T-cell (primary cell): ENCODE results near the gene TMEM33. TPM values are rescaled to one million over a fixed set of nuclear protein-coding genes. Genes with fewer than 3 reads are reported as not detected.
"Not testable (repeated sequence)": the region's sequence is repeated elsewhere in the genome, so short reads cannot be mapped to it uniquely, and the experiment has no call there.

Experiments used
- ATAC-seq, 4 experiments: fragments of 200-7000 bp in 3 of 4; fragments of 150-1000 bp in 1 of 4; cut with Tn5 transposase; replicated peaks in 1 of 4; 1 replicate in 3 of 4; 2 replicates in 1 of 4; pipeline ENCODE4 v1.10.0; 2021; ENCODE audit warnings: moderate library complexity in 3 of 4, mild to moderate bottlenecking in 2 of 4, moderate number of reproducible peaks in 1 of 4
- CTCF ChIA-PET, 2 donors: fragments of 300-600 bp; sonication (Branson Sonifier 250); formaldehyde crosslinking; loops; one replicate each; lab custom pipeline; 2022; ENCODE audit warnings: antibody characterized with exemption in 2 of 2; lab: Charles Lee
- POLR2A ChIA-PET, 2 donors: fragments of 300-600 bp; sonication (Branson Sonifier 250); formaldehyde crosslinking; loops; one replicate each; lab custom pipeline; 2022; ENCODE audit warnings: antibody characterized with exemption in 2 of 2; lab: Charles Lee
- DNase-seq, 35 experiments: peaks; one replicate each; pipeline versions ENCODE4 v3.0.0 to v3.0.0-alpha.2; 2013 to 2023
- H3K27ac ChIP-seq: one replicate; pipeline ENCODE4 v1.5.1; 2013; ENCODE audit warnings: low read length
- H3K27me3 ChIP-seq, 2 experiments: replicated peaks in 1 of 2; 1 replicate in 1 of 2; 2 replicates in 1 of 2; pipeline versions ENCODE4 v1.6.1 to v1.7.0; 2013; ENCODE audit warnings: low read length in 1 of 2, mixed read lengths in 1 of 2; ENCODE audit not compliant: control insufficient read depth in 2 of 2, insufficient read depth in 2 of 2; ENCODE audit errors: extremely low read depth in 1 of 2
- H3K36me3 ChIP-seq, 2 donors: 1 replicate in 1 of 2; 2 replicates in 1 of 2; pipeline versions ENCODE4 v1.6.1 to v1.7.0; 2013; ENCODE audit warnings: low read length in 1 of 2; ENCODE audit not compliant: control insufficient read depth in 2 of 2, insufficient read depth in 1 of 2; ENCODE audit errors: extremely low read depth in 1 of 2
- H3K4me1 ChIP-seq, 2 experiments: 1 replicate in 1 of 2; 2 replicates in 1 of 2; pipeline versions ENCODE4 v1.6.1 to v1.7.0; 2013; ENCODE audit warnings: low read length in 2 of 2, mixed read lengths in 1 of 2; ENCODE audit not compliant: insufficient read depth in 2 of 2, control insufficient read depth in 1 of 2; ENCODE audit errors: extremely low read depth in 1 of 2
- H3K4me3 ChIP-seq, 2 donors: 1 replicate in 1 of 2; 2 replicates in 1 of 2; pipeline versions ENCODE4 v1.5.1 to v1.7.0; 2013; ENCODE audit warnings: mild to moderate bottlenecking in 2 of 2, low read length in 1 of 2, moderate library complexity in 1 of 2; ENCODE audit not compliant: control insufficient read depth in 1 of 2; ENCODE audit errors: extremely low read depth in 1 of 2
- H3K9me3 ChIP-seq: 2 replicates; pipeline ENCODE4 v1.7.0; 2013
- H3K27ac Mint-ChIP-seq, 2 donors: one replicate each; pipeline ENCODE4 v1.8.0; 2020 to 2021; ENCODE audit warnings: mild to moderate bottlenecking in 2 of 2, mixed read lengths in 2 of 2
- H3K27me3 Mint-ChIP-seq, 2 donors: one replicate each; pipeline ENCODE4 v1.8.0; 2021 to 2022; ENCODE audit warnings: mixed read lengths in 2 of 2
- H3K36me3 Mint-ChIP-seq: one replicate; pipeline ENCODE4 v1.8.0; 2021; ENCODE audit warnings: mixed read lengths
- H3K4me1 Mint-ChIP-seq, 3 donors: one replicate each; pipeline ENCODE4 v1.8.0; 2020 to 2022; ENCODE audit warnings: mixed read lengths in 3 of 3, mild to moderate bottlenecking in 1 of 3
- H3K4me3 Mint-ChIP-seq, 3 donors: one replicate each; pipeline ENCODE4 v1.8.0; 2020 to 2022; ENCODE audit warnings: mild to moderate bottlenecking in 3 of 3, mixed read lengths in 3 of 3, moderate library complexity in 3 of 3
- H3K9me3 Mint-ChIP-seq, 3 donors: one replicate each; pipeline ENCODE4 v1.8.0; 2020 to 2022; ENCODE audit warnings: mixed read lengths in 3 of 3
- WGBS: methylation state at CpG from one replicate; pipeline ENCODE4 v1.1.5; 2013; ENCODE audit warnings: missing lambda C conversion rate; ENCODE audit not compliant: insufficient coverage; 5-methylcytosine and 5-hydroxymethylcytosine counted together
- total RNA-seq, 35 experiments: library from RNA in 6 of 35; stranded (reverse) in 6 of 35; fragments of 120-200 nt in 1 of 35; gene quantifications; one replicate each; pipeline versions ENCODE4 v1.2.1 to v1.2.4 and lab custom pipeline; 2013 to 2026

The TMEM33 gene
- total RNA-seq, 5 donors from 2014 or later (not counting 1 experiment from before 2014, with no cell fraction given), result 24.6 to 39.4 (median 35.6) TPM

DNA sequence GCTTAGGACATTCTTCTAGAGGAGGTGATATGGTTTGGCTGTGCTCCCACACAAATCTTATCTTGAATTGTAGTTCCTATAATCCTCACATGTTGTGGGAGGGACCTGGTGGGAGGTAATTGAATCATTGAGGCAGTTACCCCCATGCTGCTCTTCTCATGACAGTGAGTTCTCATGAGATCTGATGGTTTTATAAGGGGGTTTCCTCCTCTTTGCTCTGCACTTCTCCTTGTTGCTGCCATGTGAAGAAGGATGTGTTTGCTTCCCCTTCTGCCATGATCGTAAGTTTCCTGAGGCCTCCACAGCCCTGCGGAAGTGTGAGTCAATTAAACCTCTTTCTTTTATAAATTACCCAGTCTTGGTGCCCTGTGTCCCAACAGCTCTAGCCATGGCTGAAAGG is 14.8 kb upstream of the TMEM33 start:
- H3K9me3 Mint-ChIP-seq, H3K27ac ChIP-seq, H3K27ac Mint-ChIP-seq, H3K9me3 ChIP-seq, H3K4me3 ChIP-seq, H3K36me3 Mint-ChIP-seq, H3K4me3 Mint-ChIP-seq, H3K4me1 ChIP-seq, POLR2A ChIA-PET, DNase-seq, H3K4me1 Mint-ChIP-seq, CTCF ChIA-PET, H3K36me3 ChIP-seq, ATAC-seq: not testable (repeated sequence)
- peaks cover 0 to 10% of the 10 kb centered on the region in 2 experiments for H3K27me3 ChIP-seq
- 100% methylated on average over 2 of the region's 2 CpGs for WGBS
- H3K27me3 Mint-ChIP-seq, result peaks cover 5 to 22% of the 10 kb centered on the region in 2 donors

DNA sequence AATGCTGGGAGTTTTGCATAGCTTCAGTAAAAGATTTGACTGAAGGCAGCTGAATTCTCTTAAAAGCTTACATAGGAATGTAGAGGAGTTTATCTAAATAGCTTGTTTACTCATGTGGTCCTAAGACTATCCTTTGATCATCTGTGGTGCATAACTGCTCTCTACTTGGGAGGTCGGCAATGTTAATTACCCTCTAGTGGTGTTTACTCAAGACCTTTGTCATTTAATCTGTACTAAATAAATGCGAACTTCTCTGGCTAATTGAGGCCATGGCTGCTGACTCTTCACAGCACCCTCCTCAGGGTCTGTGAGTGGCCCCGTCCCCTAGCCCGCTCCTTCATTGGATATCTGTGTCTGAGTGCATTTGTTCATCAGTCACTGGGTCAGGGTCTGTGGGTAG is 13.8 kb upstream of the TMEM33 start:
- WGBS, result no CpG with 5 or more reads among the region's 4 CpGs
- H3K27ac Mint-ChIP-seq, result no peak overlapping the region
- no peak overlapping the region for H3K4me3 Mint-ChIP-seq
- H3K9me3 Mint-ChIP-seq, result peaks cover 6 to 10% (median 10%) of the 10 kb centered on the region in 3 donors
- Histone ChIP-seq H3K27ac (no peak overlapping the region), H3K4me1 (no peaks in the 10 kb centered on the region), H3K9me3 (no peaks in the 10 kb centered on the region), H3K4me3 (no peak overlapping the region), H3K36me3 (no peaks in the 10 kb centered on the region), H3K27me3 (peaks cover 0 to 10% of the 10 kb centered on the region in 2 experiments)
- DNase-seq (no peak), ATAC-seq (no peak)
- CTCF ChIA-PET, result no interaction called here
- no peaks in the 10 kb centered on the region for H3K36me3 Mint-ChIP-seq
- POLR2A ChIA-PET, result no interaction called here
- peaks cover 5 to 22% of the 10 kb centered on the region in 2 donors for H3K27me3 Mint-ChIP-seq
- no peaks in the 10 kb centered on the region for H3K4me1 Mint-ChIP-seq

DNA sequence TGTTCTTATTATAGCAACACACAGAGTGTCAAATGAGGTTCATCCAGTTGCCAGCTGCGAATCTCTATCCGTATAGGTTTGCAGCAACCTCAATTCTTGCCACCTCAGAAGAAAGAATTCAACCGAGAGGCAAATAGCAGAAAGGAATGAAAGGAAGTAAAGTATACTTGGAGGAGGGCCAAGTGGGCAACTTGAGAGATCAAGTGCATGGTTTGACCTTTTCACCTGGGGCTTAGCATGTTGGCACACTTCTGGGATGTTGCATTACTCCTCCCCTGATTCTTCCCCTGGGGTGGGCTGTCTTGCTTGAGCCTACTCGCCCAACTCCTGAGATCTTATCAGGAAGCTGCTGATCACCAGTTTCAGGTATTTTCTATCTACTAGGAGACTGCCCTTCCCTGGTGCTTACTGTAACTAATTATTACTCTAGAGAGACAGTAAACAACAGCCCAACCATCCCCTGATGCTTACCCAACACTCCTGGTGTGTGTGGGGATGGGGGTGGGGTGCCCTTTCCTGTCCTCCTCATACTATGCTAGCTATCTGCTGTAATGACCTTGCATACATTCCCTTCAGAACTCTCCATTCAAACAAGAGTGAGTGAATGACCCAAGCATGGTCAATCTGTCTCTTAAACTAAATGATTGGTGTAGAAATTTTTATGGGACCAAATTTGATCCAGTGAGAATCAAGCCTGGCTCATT is 7.3 kb upstream of the TMEM33 start:
- ChIA-PET CTCF (no interaction called here), POLR2A (no interaction called here)
- 80% methylated on average over 1 of the region's 4 CpGs for WGBS
- Mint-ChIP-seq H3K9me3 (peaks cover 0 to 6% (median 0%) of the 10 kb centered on the region in 3 donors), H3K4me1 (peaks cover 0 to 9% (median 7%) of the 10 kb centered on the region in 3 donors), H3K27ac (no peak overlapping the region), H3K27me3 (peaks cover 5 to 12% of the 10 kb centered on the region in 2 donors), H3K36me3 (no peaks in the 10 kb centered on the region), H3K4me3 (no peak overlapping the region)
- H3K27ac ChIP-seq, result no peak overlapping the region
- no peak overlapping the region for H3K4me3 ChIP-seq
- H3K4me1 ChIP-seq, result no peaks in the 10 kb centered on the region
- ATAC-seq (no peak), DNase-seq (no peak)
- no peaks in the 10 kb centered on the region for H3K36me3 ChIP-seq
- peaks cover 0 to 7% of the 10 kb centered on the region in 2 experiments for H3K27me3 ChIP-seq
- no peaks in the 10 kb centered on the region for H3K9me3 ChIP-seq

- H3K27ac ChIP-seq, result no peak overlapping the region
- Mint-ChIP-seq H3K36me3 (no peaks in the 10 kb centered on the region), H3K27ac (no peak overlapping the region), H3K4me3 (no peak overlapping the region), H3K4me1 (peaks cover 13 to 20% (median 16%) of the 10 kb centered on the region in 3 donors), H3K27me3 (no peaks in the 10 kb centered on the region), H3K9me3 (peaks cover 0 to 5% (median 0%) of the 10 kb centered on the region in 3 donors)
- H3K4me1 ChIP-seq, result peaks cover 0 to 7% of the 10 kb centered on the region in 2 experiments
- CTCF ChIA-PET, result interaction anchor here in 1 of 2 donors (0.6 kb wide), 1 partner anchor 577 kb away, joined by 5 read pairs; no protein-coding TSS in a partner anchor
- WGBS, result 89% methylated on average over 4 of the region's 7 CpGs
- no peak overlapping the region for H3K4me3 ChIP-seq
- H3K27me3 ChIP-seq, result no peaks in the 10 kb centered on the region
- DNase-seq (no peak), ATAC-seq (no peak)
- no peaks in the 10 kb centered on the region for H3K36me3 ChIP-seq
- H3K9me3 ChIP-seq, result no peaks in the 10 kb centered on the region
- POLR2A ChIA-PET, result interaction anchor here in 1 of 2 donors (0.6 kb wide), 1 partner anchor 10 kb away, joined by 3 read pairs; no protein-coding TSS in a partner anchor
Observed at GRCh38 chr4:41930139-41930831, 4.9 kb upstream of the TMEM33 start.

DNA sequence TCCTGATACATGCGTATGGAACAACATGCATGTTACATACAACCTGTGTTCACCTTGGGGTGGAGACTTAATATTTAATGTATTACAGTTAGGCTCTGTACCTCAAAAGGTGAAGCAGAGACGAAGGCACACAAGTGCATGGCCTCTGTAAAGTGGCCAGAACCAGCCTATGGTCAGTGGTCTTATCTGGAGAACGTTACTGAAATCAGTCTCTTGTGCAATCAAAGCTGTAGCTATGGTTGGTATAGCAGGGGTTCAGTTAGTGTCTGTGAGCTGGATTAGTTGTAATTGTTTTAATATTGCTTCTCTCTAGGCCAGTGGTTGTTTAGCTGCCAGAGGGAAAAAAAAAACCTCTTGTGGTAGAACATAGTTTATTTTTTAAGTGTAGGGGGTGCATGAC is 2.2 kb upstream of the TMEM33 start:
- Mint-ChIP-seq H3K4me1 (peaks cover 34 to 44% (median 40%) of the 10 kb centered on the region in 3 donors), H3K9me3 (peaks cover 0 to 5% (median 0%) of the 10 kb centered on the region in 3 donors), H3K27me3 (no peaks in the 10 kb centered on the region), H3K27ac (no peak overlapping the region), H3K36me3 (peaks cover 3% of the 10 kb centered on the region), H3K4me3 (no peak overlapping the region)
- H3K36me3 ChIP-seq, result no peaks in the 10 kb centered on the region
- H3K4me3 ChIP-seq, result no peak overlapping the region
- 92% methylated on average over 3 of the region's 3 CpGs for WGBS
- ChIA-PET CTCF (interaction anchor here (0.6 to 0.8 kb wide), 2 partner anchors 14 to 240 kb away, joined by 3 read pairs; no protein-coding TSS in a partner anchor), POLR2A (no interaction called here)
- no peaks in the 10 kb centered on the region for H3K27me3 ChIP-seq
- no peak for ATAC-seq
- no peaks in the 10 kb centered on the region for H3K9me3 ChIP-seq
- H3K4me1 ChIP-seq, result peaks cover 7 to 20% of the 10 kb centered on the region in 2 experiments
- DNase-seq, result no peak
- H3K27ac ChIP-seq, result no peak overlapping the region

DNA sequence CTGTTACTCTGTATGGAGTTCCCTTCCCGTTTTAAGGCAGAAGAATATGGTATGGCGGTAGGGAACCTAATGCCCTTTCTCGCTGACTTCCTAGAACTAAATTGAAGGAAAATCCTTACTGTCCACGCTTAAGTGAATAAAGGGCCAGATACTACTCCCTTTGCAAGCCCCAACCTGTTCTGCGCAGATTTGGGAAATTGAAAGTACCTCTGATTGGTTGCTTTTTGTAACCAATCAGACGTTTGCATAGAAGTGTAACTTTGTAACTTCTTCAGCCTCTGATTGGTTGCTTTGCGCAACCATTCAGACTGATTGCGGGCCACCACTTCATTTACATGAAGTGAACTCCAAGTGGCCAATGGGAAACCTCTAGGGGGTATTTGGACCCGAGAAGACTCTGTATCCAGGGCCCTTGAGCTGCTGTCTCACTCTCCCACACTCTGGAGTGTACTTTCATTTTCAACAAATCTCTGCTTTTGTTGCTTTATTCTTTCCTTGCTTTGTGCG is 1.2 kb upstream of the TMEM33 start:
- WGBS, result 98% methylated on average over 8 of the region's 10 CpGs
- Histone ChIP-seq H3K36me3 (peaks cover 0 to under 1% of the 10 kb centered on the region in 2 donors), H3K27me3 (no peaks in the 10 kb centered on the region), H3K27ac (no peak overlapping the region), H3K9me3 (no peaks in the 10 kb centered on the region), H3K4me1 (peaks cover 7 to 20% of the 10 kb centered on the region in 2 experiments), H3K4me3 (no peak overlapping the region)
- ChIA-PET POLR2A (no interaction called here), CTCF (no interaction called here)
- no peaks in the 10 kb centered on the region for H3K27me3 Mint-ChIP-seq
- no peak for ATAC-seq
- H3K27ac Mint-ChIP-seq, result peak overlapping the region; percentile 21 to 93
- H3K4me3 Mint-ChIP-seq, result peak overlapping the region; percentile 98 to 99 (median 98)
- no peak for DNase-seq
- H3K4me1 Mint-ChIP-seq, result peaks cover 44 to 51% (median 48%) of the 10 kb centered on the region in 3 donors
- H3K36me3 Mint-ChIP-seq, result peaks cover 13% of the 10 kb centered on the region
- H3K9me3 Mint-ChIP-seq, result peaks cover 0 to 5% (median 0%) of the 10 kb centered on the region in 3 donors
